Fibroblast of pulmonary artery (primary cell): ENCODE data around the gene CRYBA4.
A peak's percentile ranks its signal among the peaks of the same experiment; 100 is the strongest.

Experiments
- DNase-seq: peaks from one replicate; pipeline ENCODE4 v3.0.0-alpha.2; 2010; ENCODE audit warnings: low read depth
- H3K4me3 ChIP-seq: replicated peaks from 2 replicates; pipeline ENCODE4 v1.5.1; 2011; ENCODE audit warnings: low read depth, mild to moderate bottlenecking, control low read depth, low read length, moderate library complexity
- CTCF ChIP-seq: IDR thresholded peaks from 2 replicates; pipeline ENCODE4 v1.5.1; 2011; ENCODE audit warnings: mild to moderate bottlenecking, control low read depth, low read length, inconsistent platforms; ENCODE audit errors: missing control alignments

CRYBA4 gene

GRCh38 chr22:26621663-26622062 lies at the start of gene CRYBA4:
TSS of gene CRYBA4 (plus strand) at chr22:26621963. CDS start at chr22:26622597, 634 bp downstream.
- no peak within 1 kb of the TSS for H3K4me3 ChIP-seq
- no peak for DNase-seq
- TF ChIP-seq CTCF: no peak

- peak; percentile 72 for DNase-seq
- TF ChIP-seq CTCF: no peak
- H3K4me3 ChIP-seq: no peak overlapping the region
Observed at GRCh38 chr22:26573026-26573662, 48.6 kb upstream of the CRYBA4 start.

- no peak for TF ChIP-seq CTCF
- no peak overlapping the region for H3K4me3 ChIP-seq
- no peak for DNase-seq
Observed at GRCh38 chr22:26574001-26574723, 47.6 kb upstream of the CRYBA4 start.

- H3K4me3 ChIP-seq: no peak overlapping the region
- TF ChIP-seq CTCF: no peak
- DNase-seq: no peak
Observed at GRCh38 chr22:26576026-26576680, 45.6 kb upstream of the CRYBA4 start.

GRCh38 chr22:26577081-26577480 lies 44.7 kb upstream of the CRYBA4 start:
- no peak overlapping the region for H3K4me3 ChIP-seq
- DNase-seq: no peak
- no peak for TF ChIP-seq CTCF

GRCh38 chr22:26579331-26579886 lies 42.4 kb upstream of the CRYBA4 start:
- DNase-seq: no peak
- H3K4me3 ChIP-seq: no peak overlapping the region

More at GRCh38 chr22:26579331-26579886, 42.4 kb upstream of the CRYBA4 start:
- no peak for TF ChIP-seq CTCF
